ENCODE data around the gene KIF15. TPM values are rescaled to one million over a fixed set of nuclear protein-coding genes. Genes with fewer than 3 reads are reported as not detected.
"Not testable (repeated sequence)": the region's sequence is repeated elsewhere in the genome, so short reads cannot be mapped to it uniquely, and the experiment has no call there.

The KIF15 gene
- total RNA-seq, 2 donors from 2014 or later: 0.19 to 0.65 TPM

GRCh38 chr3:44805960-44806359, 44.4 kb downstream of the KIF15 start:
- intact Hi-C loops (cut with DNase I): no loop called here
- DNase-seq (ENCODE audit: low spot score): no peak

- intact Hi-C loops (cut with DNase I): no loop called here
- no peak for DNase-seq (ENCODE audit: low spot score)
These were observed 53.2 kb downstream of the KIF15 start for GRCh38 chr3:44814751-44815150.

DNA sequence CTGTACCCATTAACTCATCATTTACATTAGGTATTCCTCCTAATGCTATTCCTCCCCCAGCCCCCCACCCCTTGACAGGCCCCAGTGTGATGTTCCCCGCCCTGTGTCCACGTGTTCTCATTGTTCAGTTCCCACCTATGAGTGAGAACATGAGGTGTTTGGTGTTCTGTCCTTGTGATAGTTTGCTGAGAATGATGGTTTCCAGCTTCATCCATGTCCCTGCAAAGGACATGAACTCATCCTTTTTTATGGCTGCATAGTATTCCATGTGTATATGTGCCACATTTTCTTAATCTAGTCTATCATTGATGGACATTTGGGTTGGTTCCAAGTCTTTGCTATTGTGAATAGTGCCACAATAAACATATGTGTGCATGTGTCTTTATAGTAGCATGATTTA, 54.7 kb downstream of the KIF15 start:
- DNase-seq (ENCODE audit: low spot score); intact Hi-C loops (cut with DNase I): not testable (repeated sequence)

- DNase-seq (ENCODE audit: low spot score): peak; percentile 68
- intact Hi-C loops (cut with DNase I): not testable (repeated sequence)
These were observed 59.6 kb downstream of the KIF15 start for GRCh38 chr3:44821206-44821605.

DNA sequence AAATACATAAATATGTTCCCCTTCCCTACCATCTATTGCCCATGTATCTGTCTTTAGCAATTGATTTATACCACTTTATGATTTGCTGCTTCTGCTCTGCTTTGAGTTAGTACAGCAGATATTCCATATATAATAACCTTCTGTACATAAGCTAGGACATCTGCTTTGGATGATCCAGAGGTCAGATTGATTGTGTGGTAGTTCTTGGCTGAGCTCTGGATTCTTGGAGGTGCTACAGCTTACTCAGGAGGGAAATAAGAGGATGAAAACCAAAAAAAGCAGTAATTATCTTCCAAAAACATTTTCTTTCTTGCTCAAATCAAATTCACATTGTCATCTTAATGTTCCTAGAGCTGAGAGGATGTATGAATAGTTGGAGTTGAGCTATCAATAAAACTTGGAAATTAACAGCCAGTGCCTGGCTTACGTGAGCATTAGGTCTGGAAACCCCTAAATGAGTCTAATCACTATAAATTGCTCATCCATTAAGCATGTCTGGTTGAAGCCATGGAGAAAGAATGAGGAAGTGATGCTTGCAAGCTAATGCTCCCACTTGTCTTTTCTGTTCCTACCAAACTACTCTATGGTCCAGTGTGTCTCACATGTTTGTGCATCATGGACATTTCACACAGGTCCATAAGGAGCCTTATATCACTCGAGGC, 63.8 kb downstream of the KIF15 start:
- intact Hi-C loops (cut with DNase I): no loop called here
- no peak for DNase-seq (ENCODE audit: low spot score)

GRCh38 chr3:44827196-44827595, 65.6 kb downstream of the KIF15 start:
- no peak for DNase-seq (ENCODE audit: low spot score)
- intact Hi-C loops (cut with DNase I): no loop called here

DNA sequence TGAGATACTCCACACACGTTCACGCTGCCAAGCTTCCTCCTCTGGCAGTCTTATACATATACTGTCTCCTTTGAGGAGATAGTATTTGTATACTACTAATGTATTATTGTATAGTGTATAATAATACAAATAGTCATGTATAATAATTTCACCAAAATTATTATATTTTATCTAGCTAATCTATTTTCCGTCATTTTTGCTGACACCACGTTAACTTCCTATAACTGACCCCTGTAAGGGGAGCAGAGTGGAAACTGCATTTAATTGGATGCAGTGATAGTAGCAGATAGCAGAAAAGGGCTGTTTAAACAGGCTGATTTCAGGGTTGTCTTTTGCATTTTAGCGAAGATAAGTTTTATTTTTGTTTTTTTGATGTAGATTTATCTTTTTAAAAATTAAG, 69.6 kb downstream of the KIF15 start:
- intact Hi-C loops (cut with DNase I): no loop called here
- no peak for DNase-seq (ENCODE audit: low spot score)

DNA sequence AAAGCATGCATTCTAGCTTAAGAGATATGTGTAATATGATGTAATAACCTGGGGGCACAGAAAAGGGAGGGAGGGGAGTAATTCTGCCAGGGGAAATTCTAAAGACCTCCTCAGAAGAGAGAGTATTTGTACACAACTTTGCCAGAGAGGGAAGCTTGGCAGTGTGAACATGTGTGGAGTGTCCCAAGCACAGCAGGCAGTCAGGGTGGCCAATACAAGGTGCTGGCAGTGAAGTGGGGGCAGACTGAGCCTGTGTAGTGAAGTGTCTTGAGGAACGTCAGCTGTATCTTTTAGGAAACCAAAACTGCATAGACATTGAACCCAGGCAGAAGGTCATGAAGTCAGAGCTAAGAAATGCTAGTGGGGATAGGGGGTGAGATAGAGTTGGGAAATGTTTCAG, 70.4 kb downstream of the KIF15 start:
- intact Hi-C loops (cut with DNase I): no loop called here
- DNase-seq (ENCODE audit: low spot score): no peak

DNA sequence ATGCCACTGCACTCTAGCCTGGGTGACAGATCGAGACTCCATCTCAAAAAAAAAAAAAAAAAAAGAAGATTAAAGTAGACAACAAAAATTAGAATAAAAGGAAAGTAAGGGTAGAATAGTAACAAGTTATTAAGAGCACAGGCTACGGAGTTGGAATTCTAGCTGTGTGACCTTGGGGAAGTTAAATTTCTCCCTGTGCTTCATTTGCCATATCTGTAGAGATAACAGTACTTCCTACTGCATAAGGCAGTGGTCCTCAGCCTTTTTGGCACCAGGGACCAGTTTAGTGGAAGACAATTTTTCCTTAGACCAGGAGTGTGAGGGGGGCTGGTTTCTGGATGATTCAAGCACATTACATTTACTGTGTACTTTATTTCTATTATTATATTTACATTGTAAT, 71.4 kb downstream of the KIF15 start:
- intact Hi-C loops (cut with DNase I): no loop called here
- DNase-seq (ENCODE audit: low spot score): no peak

DNA sequence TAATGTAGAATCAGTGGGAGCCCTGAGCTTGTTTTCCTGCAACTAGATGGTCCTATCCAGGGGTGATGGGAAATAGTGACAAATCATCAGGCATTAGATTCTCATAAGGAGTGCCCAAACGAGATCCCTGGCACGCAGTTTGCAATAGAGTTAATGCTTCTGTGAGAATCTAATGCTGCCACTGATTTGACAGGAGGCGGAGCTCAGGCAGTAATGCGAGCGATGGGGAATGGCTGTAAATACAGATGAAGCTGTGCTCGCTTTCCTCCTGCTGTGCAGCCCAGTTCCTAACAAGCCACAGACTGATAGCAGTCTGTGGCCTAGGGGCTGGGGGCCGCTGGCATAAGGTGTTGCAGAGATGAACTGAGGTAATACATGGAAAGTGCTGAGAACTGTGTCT, 71.8 kb downstream of the KIF15 start:
- no peak for DNase-seq (ENCODE audit: low spot score)
- intact Hi-C loops (cut with DNase I): no loop called here

DNA sequence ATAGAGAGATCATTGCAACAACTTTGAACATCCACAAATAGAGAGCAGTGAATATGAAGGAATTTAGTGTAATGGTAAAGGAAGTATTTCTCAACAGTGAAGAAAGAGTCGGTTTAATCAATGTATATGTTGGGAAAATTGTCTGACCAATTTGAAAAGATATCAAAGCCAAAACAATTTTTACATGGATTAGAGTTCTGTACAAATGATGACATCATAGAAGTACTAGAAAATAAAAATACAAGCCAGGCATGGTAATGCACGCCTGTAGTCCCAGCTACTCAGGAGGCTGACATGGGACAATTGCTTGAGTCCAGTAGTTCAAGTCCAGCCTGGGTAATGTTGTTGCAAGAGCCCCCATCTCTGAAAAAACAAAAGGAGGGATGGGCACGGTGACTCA, 74.1 kb downstream of the KIF15 start:
- intact Hi-C loops (cut with DNase I): no loop called here
- no peak for DNase-seq (ENCODE audit: low spot score)

DNA sequence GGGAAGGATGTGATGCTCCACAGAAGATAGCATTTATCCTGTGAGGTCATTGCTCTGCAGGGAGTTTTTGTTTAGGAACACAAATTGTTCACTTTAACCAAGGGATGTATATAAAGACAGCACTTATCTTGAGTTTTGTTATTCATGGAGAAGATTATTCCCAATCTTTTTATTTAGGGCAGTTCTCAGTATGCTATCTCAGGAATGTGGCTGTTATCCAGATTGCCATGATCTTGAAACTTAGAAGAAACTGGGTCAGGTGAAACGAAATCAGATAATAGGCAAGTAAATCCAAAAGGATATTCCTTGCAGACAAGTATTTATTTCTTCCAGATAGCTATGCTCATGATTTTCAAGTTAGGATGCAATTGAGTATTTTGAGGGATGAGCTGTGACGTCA, 80.8 kb downstream of the KIF15 start:
- intact Hi-C loops (cut with DNase I): no loop called here
- DNase-seq (ENCODE audit: low spot score): no peak

DNA sequence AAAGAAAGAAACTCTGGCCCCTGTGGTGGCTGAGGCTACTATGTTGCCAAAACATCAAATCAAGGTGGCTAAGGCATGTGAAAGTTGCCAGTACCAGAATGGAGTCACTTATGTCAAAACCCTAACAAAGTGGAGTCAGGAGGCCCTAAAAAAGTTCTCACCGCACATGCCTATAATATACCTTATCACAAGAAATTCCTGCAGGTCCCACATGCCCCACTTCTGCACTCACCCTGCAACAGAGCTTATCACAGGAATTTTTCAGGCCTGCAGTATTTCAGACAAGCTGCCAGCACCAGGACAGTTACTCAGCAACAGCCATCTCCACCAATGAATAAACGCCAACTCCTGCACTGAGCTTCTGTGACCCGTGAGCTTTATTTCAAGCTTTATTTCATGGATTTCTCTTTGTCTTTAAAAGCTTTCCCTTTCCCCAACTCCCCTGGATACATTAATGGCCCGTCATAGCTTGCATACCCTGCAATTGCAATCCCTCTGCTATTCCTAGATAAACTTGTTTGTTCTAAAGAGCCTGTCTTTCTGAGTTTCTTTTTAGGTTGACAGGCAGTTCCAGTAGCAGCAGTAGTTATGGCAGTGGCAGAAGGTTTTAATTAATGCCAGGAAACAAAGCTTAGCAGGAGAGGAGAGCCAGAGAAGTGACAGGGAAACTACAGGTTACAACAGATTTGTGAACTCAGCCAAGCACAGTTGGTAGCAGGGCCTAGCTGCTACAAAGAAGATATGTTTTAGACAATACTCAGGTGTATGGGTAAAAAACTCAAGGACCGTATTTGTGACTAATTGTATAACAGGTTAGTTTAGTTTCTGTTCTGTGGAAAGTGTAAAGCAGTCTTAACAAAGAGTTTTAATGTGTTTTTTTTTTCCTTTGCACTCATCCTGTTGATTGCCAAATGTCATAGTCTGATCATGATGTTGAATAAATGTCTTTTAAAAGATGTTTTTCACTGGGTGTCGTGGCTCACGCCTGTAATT, 84.2 kb downstream of the KIF15 start:
- intact Hi-C loops (cut with DNase I): no loop called here
- DNase-seq (ENCODE audit: low spot score): no peak

GRCh38 chr3:44848634-44849033, 87.0 kb downstream of the KIF15 start:
- intact Hi-C loops (cut with DNase I): no loop called here
- DNase-seq (ENCODE audit: low spot score): no peak

- DNase-seq (ENCODE audit: low spot score); intact Hi-C loops (cut with DNase I): not testable (repeated sequence)
These were observed 95.1 kb downstream of the KIF15 start for GRCh38 chr3:44856663-44857062.

DNA sequence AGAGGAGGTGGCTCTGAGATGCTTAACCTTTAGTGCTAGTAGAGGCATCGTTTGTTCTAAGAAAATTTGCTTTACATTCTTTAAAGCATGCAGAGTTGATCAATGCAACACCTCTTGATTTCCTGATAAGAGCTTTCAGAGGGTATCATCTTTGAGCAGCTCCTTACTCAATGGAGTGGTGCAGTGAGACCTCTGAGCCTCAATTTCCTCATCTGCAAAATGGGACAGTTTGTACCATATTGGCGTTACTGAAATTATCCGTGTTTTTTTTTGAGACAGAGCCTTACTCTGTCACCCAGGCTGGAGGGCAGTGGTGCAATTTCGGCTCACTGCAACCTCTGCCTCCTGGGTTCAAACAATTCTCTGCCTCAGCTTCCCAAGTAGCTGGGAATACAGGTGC, 98.5 kb downstream of the KIF15 start:
- no peak for DNase-seq (ENCODE audit: low spot score)
- intact Hi-C loops (cut with DNase I): no loop called here

DNA sequence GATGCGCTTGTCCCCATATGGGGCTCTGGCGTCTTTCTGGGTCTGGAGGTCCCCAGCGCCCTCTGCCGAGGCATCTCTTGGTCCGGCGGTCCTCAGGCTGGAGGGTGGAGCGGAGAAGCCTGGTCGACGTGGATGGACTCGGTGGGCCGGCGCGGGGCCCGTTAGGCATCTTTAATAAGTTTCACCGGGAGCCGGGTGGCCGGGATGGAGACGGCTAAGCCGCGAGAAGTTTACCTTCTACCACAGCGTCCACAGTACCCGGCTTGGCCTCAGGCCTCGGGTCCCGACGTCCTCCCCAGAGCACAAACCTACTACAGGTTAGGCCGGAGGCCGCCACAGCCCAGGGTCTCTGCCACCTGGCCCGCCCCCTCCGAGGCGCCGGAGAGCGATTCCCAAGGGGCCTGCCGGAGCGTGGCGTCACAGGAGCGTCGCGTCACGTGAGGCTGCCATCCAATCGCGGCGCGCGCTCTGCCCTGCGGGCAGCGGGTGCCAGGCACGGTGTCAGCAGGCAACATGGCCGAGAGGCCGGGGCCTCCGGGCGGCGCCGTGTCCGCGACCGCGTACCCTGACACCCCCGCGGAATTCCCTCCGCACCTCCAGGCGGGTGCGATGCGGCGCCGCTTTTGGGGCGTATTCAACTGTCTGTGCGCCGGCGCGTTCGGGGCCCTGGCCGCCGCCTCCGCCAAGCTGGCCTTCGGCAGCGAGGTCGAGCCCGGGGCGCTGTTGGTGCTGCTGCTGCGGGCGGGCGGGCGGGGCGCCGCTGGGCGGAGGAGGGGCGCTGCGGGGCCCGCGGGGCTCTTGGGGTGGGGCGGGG, 100.0 kb downstream of the KIF15 start, which contains the start of gene TMEM42:
Gene TMEM42 (plus strand): TSS at position 501 of the 814 bp plus-strand sequence. CDS start 13 bp downstream, at position 514.
- DNase-seq (ENCODE audit: low spot score): peak; percentile 97
- intact Hi-C loops (cut with DNase I): no loop called here

DNA sequence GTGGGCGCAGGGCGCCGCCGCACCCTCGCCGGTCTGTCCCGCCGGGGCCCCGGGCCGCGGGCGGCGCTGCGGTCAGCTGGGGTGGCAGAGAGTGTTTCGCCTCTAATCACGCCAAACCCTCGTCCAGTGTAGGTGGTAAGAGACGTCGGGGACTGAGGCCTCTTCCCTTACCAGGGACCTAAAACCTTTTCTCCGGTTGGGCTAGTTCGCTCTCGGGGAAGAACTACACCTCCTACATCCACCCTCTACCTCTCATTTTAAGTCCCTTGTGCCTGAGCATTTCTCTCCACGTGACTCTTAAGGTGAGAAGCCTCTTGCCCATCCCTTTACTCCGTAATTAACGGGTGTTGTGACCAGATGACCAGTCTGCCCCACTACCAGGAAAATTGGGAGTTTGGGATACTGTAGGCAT, 100.6 kb downstream of the KIF15 start:
- DNase-seq (ENCODE audit: low spot score): no peak
- intact Hi-C loops (cut with DNase I): no loop called here

GRCh38 chr3:44865272-44866035, 103.9 kb downstream of the KIF15 start:
- DNase-seq (ENCODE audit: low spot score): no peak
- intact Hi-C loops (cut with DNase I): no loop called here
